GM21367 (cell line): Measurements from ENCODE around the gene PHF3.

ENCODE experiments used
- ATAC-seq: cut with Tn5 transposase; IDR thresholded peaks from one replicate; pipeline ENCODE4 v1.9.1; 2021; ENCODE audit not compliant: unreplicated experiment

PHF3 gene

GRCh38 chr6:63644668-63645326 lies 9.2 kb downstream of the PHF3 start:
- ATAC-seq, result no peak

GRCh38 chr6:63649269-63649668 lies 13.7 kb downstream of the PHF3 start:
- ATAC-seq, result no peak

GRCh38 chr6:63649847-63650265 lies 14.3 kb downstream of the PHF3 start:
- ATAC-seq, result no peak

- no peak for ATAC-seq
Measured at GRCh38 chr6:63652980-63653379, 17.4 kb downstream of the PHF3 start.

- ATAC-seq, result no peak
Measured at GRCh38 chr6:63660757-63661156, 25.2 kb downstream of the PHF3 start.

- ATAC-seq, result no peak
Measured at GRCh38 chr6:63661769-63662168, 26.2 kb downstream of the PHF3 start.

DNA sequence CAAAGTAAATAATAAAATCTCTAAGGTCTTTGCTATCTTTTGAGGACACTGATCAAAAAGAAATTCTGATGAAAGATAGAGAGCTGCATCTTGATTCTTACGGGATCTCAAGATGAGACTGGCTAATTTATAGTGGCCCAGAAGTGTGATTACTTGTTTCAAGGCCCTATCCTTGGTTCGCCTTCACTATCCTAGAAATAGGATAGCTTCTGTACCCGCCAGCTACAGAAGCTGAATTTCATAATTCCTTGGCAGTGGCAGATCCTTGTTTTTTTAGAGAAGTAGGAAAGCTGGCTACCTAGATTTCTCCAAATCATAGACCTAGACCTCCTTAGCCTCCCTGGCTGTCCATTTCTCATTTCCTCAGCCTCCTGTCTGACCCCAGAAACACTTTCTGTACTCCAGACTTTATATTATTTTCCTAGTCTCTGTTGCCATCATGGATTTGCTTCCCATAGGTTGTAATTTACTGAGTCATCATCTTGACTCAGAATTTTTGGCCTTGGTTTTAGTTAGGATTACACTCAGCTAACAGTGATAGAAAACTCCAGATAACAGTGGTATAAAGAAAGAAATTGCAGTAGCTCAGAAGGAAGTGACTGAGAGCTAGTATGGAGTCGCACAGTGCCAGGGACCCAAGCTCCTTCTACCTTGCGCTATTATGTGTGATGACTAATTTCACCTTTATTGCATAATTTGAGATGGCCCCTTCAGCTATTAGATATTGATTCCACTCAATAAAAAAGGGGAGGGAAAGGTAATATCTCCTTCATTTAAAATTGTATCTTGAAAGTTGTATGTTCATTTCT lies 27.7 kb downstream of the PHF3 start:
- ATAC-seq, result no peak

DNA sequence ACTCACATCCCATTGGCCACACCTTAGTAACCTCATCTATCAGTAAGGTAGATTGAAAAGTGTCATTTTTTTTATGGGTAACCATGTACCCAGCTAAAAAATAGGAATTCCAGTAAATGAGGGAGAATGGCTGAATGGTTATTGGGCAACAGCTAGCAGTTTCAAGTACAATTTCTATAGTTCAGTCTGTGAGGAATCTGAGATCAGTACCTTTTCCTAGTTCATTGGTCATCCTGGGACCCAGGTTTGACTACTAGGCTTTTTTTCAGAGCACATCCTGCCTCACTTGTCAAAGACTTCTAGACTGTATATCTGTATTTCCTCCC lies 28.3 kb downstream of the PHF3 start:
- ATAC-seq, result no peak

DNA sequence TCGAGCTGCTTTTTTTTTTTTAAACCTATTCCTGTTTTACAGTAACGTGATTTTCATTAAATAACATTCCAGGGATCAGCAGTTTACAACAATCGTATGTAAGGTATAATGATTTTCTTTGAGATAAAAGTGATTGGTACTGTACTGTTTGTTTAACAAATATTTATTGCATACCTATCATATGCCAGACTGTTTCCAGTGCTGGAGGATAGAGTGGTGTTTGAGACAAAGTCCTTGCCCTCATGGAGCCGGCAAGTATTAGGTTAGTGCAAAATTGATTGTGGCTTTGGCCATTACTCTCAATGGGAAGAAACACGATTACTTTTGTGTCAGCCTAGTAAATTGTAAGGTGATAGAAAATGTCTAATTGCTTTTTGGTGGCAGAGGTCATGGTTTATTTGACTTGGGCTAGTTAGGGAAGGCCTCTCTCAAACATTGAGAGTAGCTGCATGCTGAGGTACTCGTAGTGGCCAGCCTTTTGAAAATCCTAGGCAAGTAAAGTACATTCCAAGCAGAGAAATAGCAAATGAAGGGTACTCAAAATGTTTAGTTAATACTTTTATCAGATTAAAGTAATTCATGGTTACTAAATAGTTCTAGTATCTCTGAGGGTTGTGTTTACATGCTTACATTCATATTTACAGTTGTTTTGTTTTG lies 35.6 kb downstream of the PHF3 start:
- ATAC-seq, result no peak

DNA sequence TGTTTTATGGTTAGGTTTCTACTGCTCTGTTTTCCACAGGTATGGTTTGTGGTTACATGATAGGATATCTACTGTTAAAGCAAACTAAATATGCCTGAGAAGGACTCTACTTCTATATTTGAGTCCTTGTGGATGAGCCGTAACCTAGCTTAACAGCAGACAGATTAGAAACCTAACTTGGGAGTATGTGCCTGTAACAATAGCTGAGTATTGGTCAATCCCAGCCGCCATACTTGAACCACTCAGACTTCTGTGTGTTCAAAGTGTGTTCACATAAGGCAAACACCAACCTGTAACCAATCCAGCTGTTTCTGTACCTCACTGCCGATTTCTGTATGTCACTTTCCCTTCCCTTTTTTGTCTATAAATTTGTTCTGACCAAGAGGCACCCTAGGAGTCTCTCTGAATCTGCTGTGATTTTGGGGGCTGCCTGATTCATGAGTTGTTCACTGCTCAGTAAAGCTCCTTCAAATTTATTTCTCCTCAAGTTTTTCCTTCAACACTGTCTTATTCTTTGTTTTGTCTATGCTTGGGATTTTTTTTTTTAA lies 37.1 kb downstream of the PHF3 start:
- no peak for ATAC-seq

- ATAC-seq, result no peak
Measured at GRCh38 chr6:63673692-63674091, 38.1 kb downstream of the PHF3 start.

DNA sequence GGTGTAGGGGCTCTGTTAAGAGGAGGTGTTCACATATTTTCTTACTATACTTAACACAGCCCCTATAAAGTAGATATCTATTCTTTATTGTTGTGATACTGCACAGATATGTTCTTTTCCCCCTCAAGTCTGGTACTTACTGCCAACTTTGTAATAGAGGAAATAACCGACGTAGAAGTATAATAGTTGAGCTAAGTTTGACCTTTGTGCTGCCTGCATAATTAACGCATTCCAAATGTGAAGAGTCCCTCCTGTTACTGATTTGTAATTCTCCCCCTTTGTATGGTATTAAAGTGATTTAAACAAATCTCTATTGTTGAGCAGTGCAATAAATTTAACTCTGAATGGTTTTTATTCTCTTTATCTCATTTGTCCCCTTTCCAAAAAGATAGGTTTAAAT lies 39.0 kb downstream of the PHF3 start:
- no peak for ATAC-seq

DNA sequence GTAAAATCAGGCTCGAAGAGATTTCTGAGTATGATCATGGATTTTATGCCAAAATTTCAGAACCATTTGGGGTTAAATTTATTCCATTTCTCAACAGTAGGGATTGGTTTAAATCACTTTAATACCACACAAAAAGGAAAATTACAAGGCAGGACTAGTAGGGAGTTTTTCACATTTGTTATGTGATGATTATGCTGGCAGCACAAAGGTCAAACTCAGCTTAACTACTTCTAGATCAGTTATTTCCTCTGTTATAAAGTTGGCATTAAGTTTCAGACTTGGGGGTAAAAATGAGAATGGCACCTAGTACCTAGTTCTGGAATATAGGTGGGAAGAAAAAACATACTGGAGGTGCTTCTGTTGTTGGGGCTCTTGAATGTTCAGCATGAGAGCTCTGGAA lies 39.5 kb downstream of the PHF3 start:
- no peak for ATAC-seq

GRCh38 chr6:63676412-63677114 lies 41.0 kb downstream of the PHF3 start:
- ATAC-seq, result no peak

GRCh38 chr6:63677282-63677681 lies 41.7 kb downstream of the PHF3 start:
- no peak for ATAC-seq

DNA sequence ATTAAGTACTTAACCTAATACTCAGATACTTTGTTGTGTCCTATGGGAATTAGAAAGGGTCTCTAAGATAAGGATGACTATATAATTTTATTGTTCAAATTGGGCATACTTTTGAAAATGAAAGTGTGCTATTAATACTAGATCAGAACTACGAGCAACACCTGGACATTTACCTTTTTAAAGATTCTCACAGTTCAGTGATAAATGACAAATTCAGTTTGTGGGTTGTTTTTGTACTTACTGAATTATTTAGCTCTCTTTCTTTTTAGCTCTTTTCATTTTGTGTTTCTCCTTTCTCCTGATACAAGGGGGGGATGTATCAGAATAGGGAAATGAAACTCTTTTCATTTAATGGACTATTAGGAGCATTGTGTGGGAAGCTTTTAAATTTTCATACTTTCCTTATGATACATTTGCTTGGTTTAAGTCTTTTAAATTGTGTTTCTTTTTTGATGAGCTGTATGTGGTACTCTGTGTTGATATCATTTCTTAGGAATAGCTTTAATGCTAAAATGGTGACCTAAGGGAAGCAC lies 47.5 kb downstream of the PHF3 start:
- ATAC-seq, result no peak

- ATAC-seq, result peak; percentile 91
Measured at GRCh38 chr6:63685446-63686379, 50.1 kb downstream of the PHF3 start.

DNA sequence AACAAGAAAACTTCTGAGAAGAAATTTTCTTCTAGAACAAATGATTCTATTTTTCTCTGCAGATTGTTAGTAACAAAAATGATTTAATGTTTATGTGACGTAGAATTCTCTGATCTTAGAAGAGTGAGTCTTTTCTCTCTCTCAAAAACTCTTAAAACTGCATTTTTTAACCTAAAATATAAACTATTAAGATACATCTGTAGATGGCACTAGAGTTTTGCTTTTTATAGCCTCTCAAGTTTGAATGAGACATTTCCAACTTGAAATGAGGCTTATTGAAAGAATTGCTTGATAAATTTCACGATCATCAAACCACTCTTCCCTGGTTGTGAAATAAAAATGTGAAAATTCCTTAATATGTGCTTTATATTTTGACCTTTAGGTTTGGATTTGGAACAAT lies 53.8 kb downstream of the PHF3 start:
- ATAC-seq, result no peak

- ATAC-seq, result no peak
Measured at GRCh38 chr6:63690221-63690620, 54.6 kb downstream of the PHF3 start.

GRCh38 chr6:63705707-63706106 lies 70.1 kb downstream of the PHF3 start:
- ATAC-seq, result no peak
